ENCODE results near the gene COL4A6. TPM values are rescaled to one million over a fixed set of nuclear protein-coding genes. Genes with fewer than 3 reads are reported as not detected.

COL4A6 gene
- total RNA-seq, 3 donors from 2014 or later (not counting 1 experiment from before 2014, with no cell fraction given): not detected

GRCh38 chrX:108439961-108440696, 1.9 kb upstream of the COL4A6 start:
- no peak overlapping the region for H3K27ac Mint-ChIP-seq
- H3K9me3 Mint-ChIP-seq: peaks cover 0 to 2% of the 10 kb centered on the region in 2 donors
- Histone ChIP-seq H3K9me3 (ENCODE audit: control insufficient read depth, insufficient read depth, low read length) (no peaks in the 10 kb centered on the region), H3K27me3 (ENCODE audit: control insufficient read depth, insufficient read depth, low read length) (no peaks in the 10 kb centered on the region), H3K36me3 (ENCODE audit: control insufficient read depth, insufficient read depth, low read length) (no peaks in the 10 kb centered on the region), H3K27ac (ENCODE audit: low read length) (no peak overlapping the region), H3K4me3 (ENCODE audit: low read length) (no peak overlapping the region), H3K4me1 (ENCODE audit: control insufficient read depth, insufficient read depth, low read length) (peaks cover 4% of the 10 kb centered on the region)
- 6% methylated on average over 16 of the region's 25 CpGs for WGBS (ENCODE audit: insufficient coverage)
- peaks cover 9 to 38% of the 10 kb centered on the region in 2 donors for H3K27me3 Mint-ChIP-seq (ENCODE audit: low read depth in 2 of 2)
- ATAC-seq: no peak
- H3K4me3 Mint-ChIP-seq: no peak overlapping the region
- DNase-seq: no peak
- H3K4me1 Mint-ChIP-seq: no peaks in the 10 kb centered on the region
- intact Hi-C loops (cut with micrococcal nuclease): no loop called here
- H3K36me3 Mint-ChIP-seq: peaks cover 10% of the 10 kb centered on the region
- TF ChIP-seq CTCF (IDR thresholded peaks at IDR 0.05): no peak

GRCh38 chrX:108439426-108439942, 1.3 kb upstream of the COL4A6 start, which contains the start of gene COL4A5:
Gene COL4A5, plus strand, starts transcription at chrX:108439838. Its CDS starts 288 bp downstream, at chrX:108440126.
- Histone ChIP-seq H3K27me3 (ENCODE audit: control insufficient read depth, insufficient read depth, low read length) (no peaks in the 10 kb centered on the region), H3K36me3 (ENCODE audit: control insufficient read depth, insufficient read depth, low read length) (no peaks in the 10 kb centered on the region), H3K4me3 (ENCODE audit: low read length) (no peak within 1 kb of the TSS), H3K9me3 (ENCODE audit: control insufficient read depth, insufficient read depth, low read length) (no peaks in the 10 kb centered on the region), H3K27ac (ENCODE audit: low read length) (no peak within 1 kb of the TSS), H3K4me1 (ENCODE audit: control insufficient read depth, insufficient read depth, low read length) (peaks cover 4% of the 10 kb centered on the region)
- 4% methylated on average over 10 of the region's 13 CpGs for WGBS (ENCODE audit: insufficient coverage)
- no peak within 1 kb of the TSS for H3K4me3 Mint-ChIP-seq
- intact Hi-C loops (cut with micrococcal nuclease): no loop called here
- TF ChIP-seq CTCF (IDR thresholded peaks at IDR 0.05): no peak
- no peak within 1 kb of the TSS for H3K27ac Mint-ChIP-seq
- no peaks in the 10 kb centered on the region for H3K4me1 Mint-ChIP-seq
- H3K9me3 Mint-ChIP-seq: peaks cover 0 to 2% of the 10 kb centered on the region in 2 donors
- ATAC-seq: no peak
- peaks cover 10% of the 10 kb centered on the region for H3K36me3 Mint-ChIP-seq
- H3K27me3 Mint-ChIP-seq (ENCODE audit: low read depth in 2 of 2): peaks cover 9 to 36% of the 10 kb centered on the region in 2 donors
- peak in 1 of 2 donors; percentile 2 for DNase-seq

GRCh38 chrX:108437349-108438109, 693 bp downstream of the COL4A6 start:
- Histone ChIP-seq H3K36me3 (ENCODE audit: control insufficient read depth, insufficient read depth, low read length) (no peaks in the 10 kb centered on the region), H3K27me3 (ENCODE audit: control insufficient read depth, insufficient read depth, low read length) (no peaks in the 10 kb centered on the region), H3K4me3 (ENCODE audit: low read length) (no peak overlapping the region), H3K27ac (ENCODE audit: low read length) (no peak overlapping the region), H3K4me1 (ENCODE audit: control insufficient read depth, insufficient read depth, low read length) (peaks cover 4% of the 10 kb centered on the region), H3K9me3 (ENCODE audit: control insufficient read depth, insufficient read depth, low read length) (no peaks in the 10 kb centered on the region)
- Mint-ChIP-seq H3K27me3 (ENCODE audit: low read depth in 2 of 2) (peaks cover 9 to 36% of the 10 kb centered on the region in 2 donors), H3K9me3 (peaks cover 2 to 3% of the 10 kb centered on the region in 2 donors), H3K4me1 (no peaks in the 10 kb centered on the region), H3K4me3 (no peak overlapping the region), H3K27ac (no peak overlapping the region), H3K36me3 (peaks cover 10% of the 10 kb centered on the region)
- no peak for TF ChIP-seq CTCF (IDR thresholded peaks at IDR 0.05)
- DNase-seq (no peak), ATAC-seq (no peak)
- intact Hi-C loops (cut with micrococcal nuclease): no loop called here
- WGBS (ENCODE audit: insufficient coverage): 27% methylated on average over 13 of the region's 20 CpGs

Measured in natural killer cell (primary cell).